HG03103 (cell line): ENCODE data around the gene TNF.

Experiments used
- ATAC-seq: cut with Tn5 transposase; IDR thresholded peaks from one replicate; pipeline ENCODE4 v1.9.1; 2021; ENCODE audit warnings: low read depth; ENCODE audit not compliant: unreplicated experiment

TNF gene

DNA sequence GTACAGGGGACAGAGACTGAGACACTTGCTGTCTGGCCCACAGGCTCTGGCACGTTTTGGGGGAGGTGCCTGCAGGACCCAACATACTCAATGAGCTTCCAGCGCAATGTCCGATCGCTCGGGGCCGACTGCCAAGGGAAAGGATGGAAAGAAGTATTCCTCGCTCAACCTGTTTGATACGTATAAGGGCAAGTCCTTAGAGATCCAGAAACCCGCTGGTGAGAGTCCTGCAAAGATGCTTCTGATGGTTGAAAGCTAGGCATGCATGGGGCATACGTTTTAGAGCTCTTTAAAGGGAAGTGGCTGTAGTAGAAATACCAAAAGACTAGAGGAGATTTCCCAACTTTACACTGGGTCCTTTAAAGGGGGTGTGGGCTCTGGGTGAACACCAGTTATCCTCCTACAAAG lies 47.3 kb downstream of the TNF start:
- no peak for ATAC-seq

DNA sequence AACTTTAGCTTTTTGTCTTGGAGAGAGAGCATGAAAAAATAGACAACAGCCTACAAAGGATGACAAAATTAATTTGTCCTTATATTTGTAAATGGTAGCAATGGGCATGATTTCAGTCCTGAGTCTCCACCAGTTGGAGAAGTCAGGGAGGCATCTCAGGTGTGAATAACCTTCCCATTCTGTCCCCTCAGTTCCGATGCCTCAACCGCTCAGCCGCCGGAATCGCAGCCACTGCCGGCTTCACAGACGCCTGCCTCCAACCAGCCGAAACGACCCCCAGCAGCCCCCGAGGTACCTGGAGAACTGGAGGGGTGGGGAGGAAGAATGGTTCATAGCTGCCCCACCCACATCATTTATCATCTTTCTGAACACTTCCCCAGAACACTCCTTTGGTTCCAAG lies 48.7 kb downstream of the TNF start:
- ATAC-seq = no peak

DNA sequence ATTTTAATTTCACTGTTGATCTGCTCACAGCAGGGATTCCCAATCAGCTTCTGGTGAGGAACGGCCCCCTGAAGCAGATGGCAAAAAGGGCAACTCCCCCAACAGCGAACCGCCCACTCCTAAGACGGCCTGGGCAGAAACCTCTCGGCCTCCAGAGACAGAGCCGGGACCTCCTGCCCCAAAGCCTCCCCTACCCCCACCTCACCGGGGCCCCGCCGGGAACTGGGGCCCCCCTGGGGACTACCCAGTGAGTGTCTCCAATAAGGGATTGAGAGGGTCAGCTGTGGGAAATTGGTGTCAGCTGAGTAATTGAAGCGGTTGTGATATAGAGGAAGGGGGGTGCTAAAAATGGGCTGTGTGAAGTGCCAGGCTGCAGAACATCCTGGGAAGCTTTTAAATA lies 51.6 kb downstream of the TNF start:
- no peak for ATAC-seq

DNA sequence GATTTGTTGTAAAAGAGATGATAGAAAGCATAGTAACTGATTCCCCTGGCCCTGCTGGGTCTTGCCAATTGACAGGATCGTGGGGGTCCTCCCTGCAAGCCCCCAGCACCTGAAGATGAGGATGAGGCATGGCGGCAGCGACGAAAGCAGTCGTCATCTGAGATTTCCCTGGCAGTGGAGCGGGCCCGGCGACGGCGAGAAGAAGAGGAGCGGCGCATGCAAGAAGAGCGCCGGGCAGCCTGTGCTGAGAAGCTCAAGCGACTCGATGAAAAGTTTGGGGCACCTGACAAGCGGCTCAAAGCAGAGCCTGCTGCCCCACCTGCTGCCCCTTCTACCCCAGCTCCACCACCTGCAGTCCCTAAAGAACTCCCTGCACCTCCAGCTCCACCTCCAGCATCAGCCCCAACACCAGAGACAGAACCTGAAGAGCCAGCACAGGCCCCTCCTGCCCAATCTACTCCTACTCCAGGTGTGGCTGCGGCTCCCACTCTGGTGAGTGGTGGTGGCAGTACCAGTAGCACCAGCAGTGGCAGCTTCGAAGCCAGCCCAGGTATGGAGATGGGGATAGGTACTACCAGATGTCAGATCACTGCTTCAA lies 52.4 kb downstream of the TNF start:
- no peak for ATAC-seq
